GM18508 (cell line): ENCODE measurements around the gene AK4.
"Not testable (repeated sequence)": the region's sequence is repeated elsewhere in the genome, so short reads cannot be mapped to it uniquely, and the experiment has no call there.

Experiments used
- ATAC-seq: cut with Tn5 transposase; IDR thresholded peaks from one replicate; pipeline ENCODE4 v1.9.1; 2021; ENCODE audit warnings: moderate number of reproducible peaks; ENCODE audit not compliant: insufficient read depth, unreplicated experiment

Gene AK4

DNA sequence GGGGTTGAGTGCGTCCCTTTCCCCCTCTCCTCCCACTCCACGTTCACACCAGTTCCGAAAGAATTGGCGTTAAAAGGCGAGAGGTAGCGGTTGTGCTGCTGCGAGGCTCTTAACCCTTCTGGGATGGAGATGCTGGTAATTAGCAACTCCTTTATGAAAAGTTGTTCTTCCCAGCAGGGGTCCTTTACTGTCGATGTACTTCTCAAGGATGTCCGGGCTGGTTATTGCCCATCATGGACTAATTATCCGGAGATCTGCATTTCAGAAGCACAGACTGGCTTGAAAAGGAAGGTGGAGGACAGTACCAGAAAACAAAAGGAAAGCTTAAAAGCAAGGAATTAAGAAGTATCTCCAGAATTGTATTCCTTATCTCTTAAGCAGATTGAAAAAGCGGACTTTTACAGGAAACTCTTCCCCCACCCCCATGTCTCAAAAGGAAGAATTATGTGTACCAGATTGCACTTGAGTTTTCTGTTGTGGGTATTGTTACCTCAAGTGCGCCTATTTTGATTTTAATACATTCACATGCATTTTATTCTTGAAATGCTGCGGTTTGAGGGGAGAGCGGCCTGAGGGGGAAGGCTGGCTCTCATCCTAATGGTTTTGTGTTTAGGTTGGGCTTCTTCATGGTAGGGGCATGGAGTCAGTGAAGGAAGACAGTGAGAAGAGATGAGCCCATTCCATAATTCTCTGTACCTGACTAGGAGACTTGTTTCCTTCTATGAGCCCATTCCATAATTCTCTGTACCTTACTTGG, 1.5 kb downstream of the AK4 start:
- no peak for ATAC-seq

DNA sequence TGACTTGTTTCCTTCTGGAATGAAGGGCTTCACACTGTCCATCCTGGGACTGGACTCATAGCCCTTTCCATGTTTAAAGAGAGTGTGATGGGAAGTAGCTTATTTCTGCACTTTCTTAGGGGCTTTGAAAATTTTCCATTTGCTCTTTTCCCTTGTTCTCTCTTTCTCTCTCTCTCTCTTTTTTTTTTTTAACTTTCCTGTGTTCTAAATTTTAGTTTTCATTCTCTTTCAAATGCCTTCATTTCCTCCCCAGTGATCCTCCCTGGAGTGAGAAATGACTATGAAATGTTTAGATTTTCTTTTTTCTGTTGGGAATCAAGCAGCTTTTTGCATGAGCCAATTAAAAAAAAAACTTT, 2.1 kb downstream of the AK4 start:
- ATAC-seq, result no peak

DNA sequence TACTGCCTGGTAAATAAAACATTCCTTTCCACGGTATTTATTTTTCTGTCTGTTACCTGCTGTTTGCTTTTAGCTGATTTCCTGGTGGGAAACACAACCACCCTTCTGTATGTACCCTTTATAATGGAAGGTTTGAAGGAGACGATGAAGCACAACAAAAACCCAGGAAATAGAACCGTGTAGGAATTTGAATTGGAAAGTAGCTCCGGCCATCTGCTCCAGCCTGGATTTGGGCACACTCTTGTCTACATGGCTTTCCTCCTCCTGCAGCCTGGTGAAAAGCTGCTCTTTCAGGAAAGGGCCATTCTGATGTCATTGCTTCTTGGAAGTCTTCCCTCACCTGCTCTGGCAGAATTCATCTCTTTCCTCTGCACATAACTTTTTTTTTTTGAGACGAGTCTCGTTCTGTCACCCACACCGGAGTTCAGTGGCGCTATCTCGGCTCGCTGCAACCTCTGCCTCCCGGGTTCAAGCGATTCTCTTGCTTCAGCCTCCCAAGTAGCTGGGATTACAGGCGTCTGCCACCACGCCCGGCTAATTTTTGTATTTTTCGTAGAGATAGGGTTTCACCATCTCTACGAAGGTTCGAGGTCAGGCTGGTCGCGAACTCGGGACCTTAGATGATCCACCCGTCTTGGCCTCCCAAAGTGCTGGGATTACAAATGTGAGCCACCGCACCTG, 2.7 kb downstream of the AK4 start:
- ATAC-seq, result no peak

DNA sequence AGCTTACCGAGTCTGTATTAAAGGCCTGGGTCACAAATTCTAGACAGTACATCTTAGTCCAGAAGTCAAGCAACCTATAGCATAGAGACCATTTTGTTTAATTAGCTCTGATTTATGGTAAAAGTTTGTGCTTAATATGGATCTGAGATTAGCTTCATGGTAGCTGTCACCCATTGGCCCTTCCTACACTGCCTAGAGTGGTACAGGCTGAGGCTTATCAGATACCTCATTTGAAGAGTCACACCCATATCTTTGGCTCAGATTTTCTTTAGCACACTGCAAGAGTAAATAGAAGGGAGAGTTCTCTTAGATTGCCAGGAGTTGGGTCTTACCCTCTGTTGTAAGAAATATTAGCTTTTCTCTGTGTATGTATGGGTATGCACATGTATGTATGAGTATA, 3.6 kb downstream of the AK4 start:
- no peak for ATAC-seq

DNA sequence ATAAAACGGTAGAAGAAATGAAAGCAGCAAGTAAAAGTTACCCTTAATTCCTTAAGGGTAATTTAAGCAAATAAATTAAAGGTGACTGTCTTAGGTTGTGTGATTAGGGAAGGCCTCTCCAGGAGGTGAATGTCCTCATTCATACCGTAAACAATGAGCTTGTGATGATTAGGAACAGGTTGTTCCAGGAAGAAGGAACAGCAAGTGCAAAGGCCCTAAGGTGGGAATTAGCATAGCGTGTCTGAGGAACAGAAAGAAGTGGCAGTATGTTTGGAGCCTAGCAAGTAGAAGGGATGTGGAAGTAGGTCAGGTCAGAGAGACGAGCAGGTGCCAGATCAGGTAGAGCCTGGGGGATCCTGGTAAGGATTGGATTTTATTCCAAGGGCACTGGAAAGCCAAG, 5.6 kb downstream of the AK4 start:
- no peak for ATAC-seq

DNA sequence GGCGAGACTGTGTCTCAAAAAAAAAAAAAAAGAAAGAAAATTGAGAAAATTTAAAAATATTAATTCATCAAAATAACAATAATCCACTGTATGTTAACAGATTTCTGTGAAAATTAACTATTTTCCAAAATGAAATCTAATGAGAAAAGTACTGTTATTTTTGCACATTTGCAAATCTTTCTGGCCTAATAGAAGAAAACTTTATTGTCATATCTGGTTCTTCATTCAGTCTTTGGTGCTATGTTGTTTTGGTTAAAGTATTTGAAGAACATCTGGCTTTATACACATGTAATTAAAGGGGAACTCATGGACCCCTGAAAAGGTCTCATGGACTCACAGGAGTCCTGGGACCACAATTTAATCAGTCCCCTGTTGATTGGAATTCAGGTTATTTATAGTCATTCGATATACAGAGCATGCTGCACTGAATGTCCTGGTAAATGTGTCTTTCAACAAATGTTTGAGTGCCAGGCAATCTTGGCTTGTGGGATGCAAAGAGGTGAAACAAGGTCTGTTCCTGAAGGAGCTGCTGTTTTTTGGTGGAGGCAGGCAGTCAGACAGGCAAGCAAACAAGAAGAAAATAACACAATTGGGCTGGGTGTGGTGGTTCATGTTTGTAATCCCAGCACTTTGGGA, 9.0 kb downstream of the AK4 start:
- ATAC-seq, result no peak

DNA sequence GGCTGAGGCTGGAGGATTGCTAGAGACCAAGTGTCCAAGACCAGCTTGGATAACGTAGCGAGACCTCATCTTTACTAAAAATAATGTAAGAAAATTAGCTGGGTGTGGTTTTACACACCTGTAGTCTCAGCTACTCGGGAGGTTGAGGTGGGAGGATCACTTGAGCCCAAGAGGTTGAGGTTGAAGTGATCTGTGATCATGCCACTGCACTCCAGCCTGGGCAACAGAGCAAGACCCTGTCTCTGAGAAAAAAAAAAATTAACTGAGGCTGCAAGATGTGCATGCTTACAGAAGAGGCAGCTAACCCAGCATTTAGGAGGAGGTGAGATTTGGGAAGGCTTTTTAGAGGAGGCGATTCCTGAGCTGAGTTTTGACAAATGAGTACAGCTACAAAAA, 9.5 kb downstream of the AK4 start:
- no peak for ATAC-seq

DNA sequence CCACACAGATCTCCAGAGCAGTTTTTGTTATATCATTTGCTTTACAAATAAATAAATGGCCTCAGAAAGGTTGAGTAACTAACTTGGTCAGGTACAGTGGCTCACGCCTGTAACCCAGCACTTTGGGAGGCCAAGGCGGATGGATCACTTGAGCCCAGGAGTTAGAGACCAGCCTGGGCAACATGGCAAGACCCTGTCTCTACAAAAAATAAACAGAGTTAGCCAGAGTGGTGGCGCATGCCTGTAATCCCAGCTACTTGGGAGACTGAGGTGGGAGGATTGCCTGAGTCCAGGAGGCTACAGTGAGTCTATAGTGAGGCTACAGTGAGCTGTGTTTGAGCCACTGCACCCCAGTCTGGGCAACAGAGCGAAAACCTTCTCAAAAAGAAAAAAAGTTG, 11.3 kb downstream of the AK4 start:
- ATAC-seq, result not testable (repeated sequence)

DNA sequence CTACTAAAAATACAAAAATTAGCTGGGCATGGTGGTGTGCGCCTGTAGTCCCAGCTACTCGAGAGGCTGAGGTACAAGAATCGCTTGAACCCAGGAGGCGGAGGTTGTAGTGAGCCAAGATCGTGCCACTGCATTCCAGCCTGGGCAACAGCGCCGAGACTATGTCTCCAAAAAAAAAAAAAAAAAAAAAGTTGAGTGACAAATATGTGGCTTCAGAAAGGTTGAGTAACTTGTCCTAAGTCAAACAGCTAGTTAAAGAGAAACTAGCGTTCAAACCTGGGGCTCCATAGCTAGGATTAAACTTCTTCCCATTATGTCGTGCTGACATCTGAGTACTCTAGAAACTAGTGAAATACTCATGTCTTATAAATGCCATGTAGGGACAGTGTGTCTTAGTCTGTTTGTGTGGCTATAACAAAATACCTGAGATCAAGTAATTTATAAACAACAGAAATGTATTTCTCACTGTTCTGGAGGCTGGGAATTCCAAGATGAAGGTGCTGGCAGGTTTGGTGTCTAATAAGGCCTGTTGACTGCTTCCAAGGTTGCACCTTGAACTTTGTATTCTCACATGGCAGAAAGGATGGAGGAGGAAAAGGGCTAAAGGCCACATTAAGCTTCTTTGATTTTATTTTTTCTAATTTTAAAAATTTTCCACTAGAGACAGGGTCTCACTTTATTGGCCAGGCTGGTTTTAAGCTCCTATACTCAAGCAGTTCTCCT, 12.0 kb downstream of the AK4 start:
- ATAC-seq, result no peak

DNA sequence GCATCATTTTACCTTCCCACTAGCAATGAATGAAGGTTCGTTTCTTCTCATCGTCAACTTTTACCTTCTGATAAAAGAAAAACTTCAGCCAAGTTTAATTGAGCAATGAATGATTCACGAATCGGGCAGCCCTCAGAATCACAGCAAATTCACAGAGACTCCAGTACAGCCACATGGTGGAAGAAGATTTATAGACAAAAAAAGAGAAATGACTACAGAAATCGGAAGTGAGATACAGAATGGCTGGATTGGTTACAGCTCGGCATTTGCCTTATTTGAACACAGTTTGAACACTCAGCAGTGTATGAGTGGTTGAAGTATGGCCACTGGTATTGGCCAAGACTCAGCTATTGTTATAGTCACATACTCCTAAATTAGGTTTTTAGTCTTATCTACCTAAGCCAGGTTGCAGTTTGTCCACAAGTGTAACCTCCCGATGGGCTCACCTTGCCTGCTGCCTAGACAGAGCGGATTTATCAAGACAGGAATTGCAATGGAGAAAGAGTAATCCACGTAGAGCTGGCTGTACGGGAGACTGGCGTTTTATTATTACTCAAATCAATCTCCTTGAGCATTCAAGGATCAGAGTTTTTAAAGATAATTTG, 15.3 kb downstream of the AK4 start:
- no peak for ATAC-seq

DNA sequence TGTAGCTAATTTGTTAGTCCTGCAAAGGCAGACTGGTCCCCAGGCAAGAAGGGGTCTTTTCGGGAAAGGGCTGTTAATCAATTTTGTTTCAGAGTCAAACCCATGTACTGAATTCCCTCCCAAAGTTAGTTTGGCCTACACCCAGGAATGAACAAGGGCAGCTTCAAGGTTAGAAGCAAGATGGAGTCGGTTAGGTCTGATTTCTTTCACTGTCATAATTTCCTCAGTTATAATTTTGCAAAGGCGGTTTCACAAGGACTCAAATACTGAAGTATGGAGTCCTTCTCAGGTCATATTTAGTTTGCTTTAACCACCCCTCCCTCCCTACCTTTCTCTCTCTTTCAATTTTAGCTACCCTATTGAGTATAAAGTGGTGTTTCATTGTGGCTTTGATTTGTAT, 16.1 kb downstream of the AK4 start:
- ATAC-seq, result not testable (repeated sequence)

DNA sequence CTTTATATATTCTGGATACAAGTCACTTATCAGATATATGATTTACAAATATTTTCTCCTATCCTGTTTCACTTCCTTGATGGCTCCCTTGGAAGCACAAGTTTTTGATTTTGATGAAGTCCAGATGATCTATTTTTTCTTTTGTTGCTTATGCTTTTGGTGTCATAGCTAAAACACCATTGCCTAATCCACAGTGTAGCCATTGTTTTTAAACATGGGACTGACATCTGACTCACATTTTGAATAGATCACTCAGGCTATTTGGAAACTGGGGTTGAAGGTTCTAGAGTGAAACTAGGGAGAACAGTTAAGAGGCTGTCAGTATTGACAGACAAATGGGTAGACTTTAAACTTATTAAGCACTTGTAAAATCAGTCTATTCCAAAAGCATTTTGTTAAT, 16.6 kb downstream of the AK4 start:
- no peak for ATAC-seq

DNA sequence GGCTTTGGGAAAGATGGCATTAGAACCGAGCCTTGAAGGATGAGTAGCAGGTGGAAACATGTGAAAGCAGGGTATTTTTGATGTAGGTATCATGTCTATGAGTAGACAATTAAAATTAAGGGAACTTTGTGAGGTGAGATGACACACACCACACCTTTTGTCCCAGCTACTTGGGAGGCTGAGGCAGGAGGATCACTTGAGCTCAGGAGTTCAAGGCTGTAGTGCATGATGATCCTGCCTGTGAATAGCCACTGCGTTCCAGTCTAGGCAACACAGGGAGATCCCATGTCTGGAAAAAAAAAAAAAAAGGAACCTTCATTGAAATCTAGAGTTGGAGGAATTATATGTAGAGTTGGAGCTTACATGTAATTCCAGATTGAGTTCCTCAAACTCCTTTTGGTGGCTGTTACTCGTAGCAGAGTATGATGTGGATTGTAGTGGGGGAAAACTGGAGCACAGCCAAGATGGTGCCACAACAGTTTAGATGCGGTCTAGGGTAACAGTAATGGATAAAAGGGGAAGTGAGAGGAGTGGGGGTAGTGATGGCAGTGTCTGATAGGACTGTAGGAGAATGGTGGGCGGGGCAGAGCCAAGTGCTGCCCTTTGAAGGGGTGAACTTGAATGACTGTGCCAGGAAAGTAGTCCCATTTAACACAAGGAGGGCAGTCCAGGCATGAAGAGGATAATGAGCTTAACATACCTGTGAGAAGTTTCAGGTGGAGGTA, 17.4 kb downstream of the AK4 start:
- peak; percentile 88 for ATAC-seq

DNA sequence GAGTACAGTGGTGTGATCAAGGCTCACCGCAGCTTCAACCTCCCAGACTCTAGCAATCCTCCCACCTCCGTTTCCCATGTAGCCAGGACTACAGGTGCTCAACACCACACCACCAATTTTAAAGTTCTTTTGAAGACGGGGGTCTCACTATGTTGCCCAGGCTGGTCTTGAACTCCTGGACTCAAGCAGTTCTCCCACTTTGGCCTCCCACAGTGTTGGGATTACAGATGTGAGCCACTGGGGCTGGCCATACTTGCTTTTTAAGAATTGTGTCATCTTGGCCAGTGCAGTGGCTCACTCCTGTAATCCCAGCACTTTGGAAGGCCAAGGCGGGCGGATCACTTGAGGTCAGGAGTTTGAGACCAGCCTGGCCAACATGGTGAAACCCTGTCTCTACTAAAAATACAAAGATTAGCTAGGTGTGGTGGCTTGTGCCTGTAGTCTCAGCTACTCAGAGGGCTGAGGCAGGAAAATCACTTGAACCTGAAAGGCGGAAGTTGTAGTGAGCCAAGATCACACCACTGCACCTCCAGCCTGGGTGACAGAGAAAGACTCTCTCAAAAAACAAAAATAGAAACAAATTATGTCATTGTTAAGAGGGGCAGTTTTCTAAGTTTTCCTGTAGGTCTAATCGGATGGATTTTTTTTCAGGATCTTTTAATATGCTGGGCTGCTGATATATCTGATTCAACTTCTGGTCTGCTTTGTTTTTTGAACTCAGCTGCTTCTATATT, 18.7 kb downstream of the AK4 start:
- ATAC-seq, result no peak

DNA sequence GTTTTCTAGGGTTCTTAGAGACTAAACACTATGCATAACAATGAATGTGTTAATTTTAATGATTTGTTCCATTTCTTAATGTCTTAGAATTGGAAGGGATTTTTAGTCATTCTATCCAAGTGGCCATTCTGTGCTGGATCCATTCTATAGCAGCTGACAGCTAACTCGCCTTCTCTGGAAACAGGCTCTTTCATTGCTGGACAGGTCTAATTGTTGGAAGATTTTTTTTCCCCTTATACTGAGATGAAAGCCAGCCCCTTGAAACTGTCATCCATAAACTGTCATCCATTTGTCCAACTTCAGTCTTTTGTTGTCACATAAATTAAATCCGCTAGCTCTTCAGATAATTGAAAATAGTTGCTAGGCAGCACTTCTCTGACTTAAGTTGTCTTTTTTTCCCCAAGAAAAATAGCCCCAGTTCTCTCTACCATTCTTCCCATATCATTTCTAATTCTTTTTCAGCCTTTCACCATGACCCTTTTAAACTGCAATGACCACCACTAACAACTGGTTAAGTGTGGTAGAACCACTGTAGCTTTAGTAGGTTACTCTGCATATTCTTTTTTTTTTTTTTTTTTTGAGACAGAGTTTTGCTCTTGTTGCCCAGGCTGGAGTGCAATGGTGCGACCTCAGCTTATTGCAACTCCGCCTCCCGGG, 19.7 kb downstream of the AK4 start:
- no peak for ATAC-seq

DNA sequence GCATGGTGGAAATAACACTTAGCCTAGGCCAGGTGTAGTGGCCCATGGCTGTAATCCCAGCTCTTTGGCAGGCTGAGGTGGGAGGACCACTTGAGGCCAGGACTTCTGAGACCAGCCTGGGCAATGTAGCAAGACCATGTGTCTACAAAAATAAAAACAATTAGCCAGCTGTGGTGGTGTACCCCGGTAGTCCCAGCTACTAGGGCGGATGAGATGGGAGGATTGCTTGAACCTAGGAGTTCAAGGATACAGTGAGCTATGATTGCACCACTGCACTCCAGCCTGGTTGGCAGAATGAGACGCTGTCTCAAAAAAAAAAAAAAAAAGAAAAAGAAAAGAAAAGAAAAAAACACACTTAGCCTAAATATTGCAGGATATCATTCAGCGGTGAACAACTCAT, 20.9 kb downstream of the AK4 start:
- no peak for ATAC-seq

DNA sequence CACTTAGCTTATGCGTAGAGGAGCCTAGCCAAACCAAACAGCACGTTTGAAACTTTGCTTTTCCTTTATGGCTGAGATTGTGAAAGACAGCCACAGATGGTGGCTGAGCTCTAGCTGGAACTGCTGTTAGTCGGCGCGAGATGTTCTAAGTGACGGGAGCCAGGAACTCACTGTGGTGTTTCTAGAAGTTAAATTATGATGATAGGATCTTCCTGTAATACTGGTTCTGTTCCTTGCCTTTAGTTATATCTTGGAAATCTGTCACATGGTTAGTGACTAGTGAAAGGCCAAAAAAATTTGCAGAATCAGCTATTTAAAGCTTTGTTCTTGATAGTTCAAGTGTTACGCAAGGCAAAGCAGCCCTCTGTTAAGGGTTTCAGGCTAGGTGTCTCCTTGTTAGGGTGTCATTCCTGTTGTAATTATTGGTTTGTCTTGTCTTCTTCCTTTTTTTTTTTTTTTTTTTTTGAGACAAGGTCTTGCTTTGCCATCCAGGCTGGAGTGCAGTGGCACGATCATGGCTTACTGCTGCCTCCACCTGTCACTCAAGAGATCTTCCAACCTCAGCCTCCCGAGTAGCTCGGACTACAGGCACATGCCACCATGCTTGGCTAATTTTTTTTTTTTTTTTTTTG, 22.6 kb downstream of the AK4 start:
- ATAC-seq, result no peak

DNA sequence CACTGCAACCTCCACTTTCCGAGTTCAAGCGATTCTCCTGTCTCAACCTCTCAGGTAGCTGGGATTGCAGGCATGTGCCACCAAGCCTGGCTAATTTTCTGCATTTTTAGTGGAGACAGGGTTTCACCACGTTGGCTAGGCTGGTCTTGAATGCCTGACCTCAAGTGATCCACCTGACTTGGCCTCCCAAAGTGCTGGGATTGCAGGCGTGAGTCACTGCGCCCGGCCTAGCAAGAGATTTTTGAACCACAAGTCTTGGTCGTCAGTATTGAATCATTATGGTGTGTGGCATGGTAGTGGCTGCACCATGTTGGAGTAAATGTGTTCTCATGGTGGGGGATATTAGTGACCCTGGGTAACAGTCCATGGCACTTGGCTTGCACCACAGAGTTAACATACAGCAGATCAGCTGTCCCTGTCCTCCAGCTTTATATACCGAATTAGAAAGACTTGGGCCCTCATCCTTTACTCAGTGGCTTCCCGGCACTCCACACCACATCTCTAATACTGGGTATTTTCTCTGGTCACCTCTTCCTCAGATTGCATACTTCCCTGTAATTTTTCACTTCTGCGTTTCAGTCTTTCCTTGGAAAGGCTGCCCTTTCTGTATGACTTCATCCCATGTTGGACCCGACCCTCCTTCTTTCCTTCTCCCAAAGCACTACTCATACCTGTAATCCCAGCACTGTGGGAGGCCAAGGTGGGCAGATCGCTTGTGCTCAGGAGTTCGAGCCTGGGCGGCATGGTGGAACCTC, 25.1 kb downstream of the AK4 start:
- ATAC-seq, result no peak
